K562 (cell line): ENCODE measurements around the gene PDIA5. TPM values are rescaled to one million over a fixed set of nuclear protein-coding genes. Genes with fewer than 3 reads are reported as not detected.

Source experiments
- MEF2A ChIP-seq: IDR thresholded peaks from 2 replicates; pipeline ENCODE4 v1.6.1; 2011; ENCODE audit warnings: low read depth, mild to moderate bottlenecking, low read length, moderate library complexity; ENCODE audit not compliant: control insufficient read depth
- ZNF766 ChIP-seq: fragments of 200-800 bp; sonication (Bioruptor generic); conservative IDR thresholded peaks from 2 replicates; pipeline ENCODE4 v1.6.1; 2016; ENCODE audit warnings: missing genetic modification characterization, missing compliant biosample characterization
- polyA plus RNA-seq, 8 experiments: library from polyadenylated mRNA; depleted of rRNA in 4 of 8; stranded (reverse) in 5 of 8; unstranded in 3 of 8; fragments of >200 nt; fragmentation: Nextera tagmentation in 2 of 8; fragmentation: Illumina TruSeq in 1 of 8; extraction: Ambion mirVana in 2 of 8; extraction: Trizol in 1 of 8; gene quantifications; 2 replicates each; pipeline versions ENCODE4 v1.2.1 to v1.2.3, GENCODE V29; 2011 to 2014; ENCODE audit warnings: inconsistent platforms in 1 of 8, missing spikeins in 1 of 8
- total RNA-seq, 7 experiments: library from RNA; depleted of rRNA in 6 of 7; stranded (reverse); fragments of >200 nt in 6 of 7; fragmentation: Illumina TruSeq in 2 of 7; extraction: Trizol in 2 of 7; gene quantifications; 2 replicates each; pipeline versions ENCODE4 v1.2.1 to v1.2.3, GENCODE V29; 2011 to 2021; ENCODE audit warnings: low replicate concordance in 1 of 7
- TF ChIP-seq, protein P1 (sequence below), 2 experiments: fragments of 450-650 bp in 1 of 2; sonication (generic) in 1 of 2; formaldehyde crosslinking in 1 of 2; IDR thresholded peaks; 2 replicates each; pipeline versions ENCODE4 v1.7.1 to v1.9.0; 2016 to 2022; ENCODE audit warnings: inconsistent platforms in 1 of 2, mild to moderate bottlenecking in 1 of 2, missing genetic modification reagents in 1 of 2

Gene PDIA5
- total and polyA plus RNA-seq, 9 of the 15 experiments (the other 6 are each of a cell fraction or from before 2014, with no cell fraction given) = 3.4 to 31.8 (median 19.6) TPM

DNA sequence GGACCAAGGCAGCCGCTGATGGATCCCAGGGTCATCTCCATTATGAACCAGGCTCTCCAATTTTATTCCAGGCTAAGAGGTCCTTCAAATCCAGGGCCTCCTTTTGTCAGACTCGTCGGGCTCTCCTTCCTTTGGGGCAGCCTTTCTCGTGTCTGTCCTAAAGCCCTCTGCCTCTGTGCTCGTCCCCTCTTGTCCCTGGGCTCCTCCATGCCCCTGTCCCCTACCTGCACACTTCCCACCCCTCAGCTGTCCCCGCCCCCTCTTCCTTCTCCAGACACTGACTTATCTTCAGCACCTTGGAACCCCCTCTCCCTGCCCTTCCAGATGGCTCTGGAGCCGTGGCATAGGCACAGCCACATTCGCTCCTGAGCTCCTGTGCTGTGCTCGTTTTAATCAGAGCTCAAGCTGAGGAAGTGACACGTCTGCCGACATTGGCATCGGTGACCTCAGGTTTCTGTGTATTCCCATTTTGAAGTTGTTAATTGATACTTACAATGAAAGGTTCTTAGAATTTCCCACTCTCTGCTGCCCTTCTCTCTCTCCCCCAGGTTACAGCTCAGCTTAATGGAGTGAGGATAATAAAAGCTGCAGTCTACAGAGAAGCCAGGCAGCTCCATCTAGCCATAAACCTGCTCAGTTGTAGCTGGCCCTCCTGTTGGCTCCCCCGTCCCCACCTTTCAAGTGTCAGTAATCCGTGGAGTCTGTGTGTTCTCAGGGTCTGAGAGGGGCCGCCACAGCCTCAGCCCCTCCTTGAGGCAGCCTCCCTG, 83.8 kb downstream of the PDIA5 start (continued):
- TF ChIP-seq MEF2A (no peak), ZNF766 (CRISPR knock-in tag) (no peak)
- TF ChIP-seq, protein P1, sequence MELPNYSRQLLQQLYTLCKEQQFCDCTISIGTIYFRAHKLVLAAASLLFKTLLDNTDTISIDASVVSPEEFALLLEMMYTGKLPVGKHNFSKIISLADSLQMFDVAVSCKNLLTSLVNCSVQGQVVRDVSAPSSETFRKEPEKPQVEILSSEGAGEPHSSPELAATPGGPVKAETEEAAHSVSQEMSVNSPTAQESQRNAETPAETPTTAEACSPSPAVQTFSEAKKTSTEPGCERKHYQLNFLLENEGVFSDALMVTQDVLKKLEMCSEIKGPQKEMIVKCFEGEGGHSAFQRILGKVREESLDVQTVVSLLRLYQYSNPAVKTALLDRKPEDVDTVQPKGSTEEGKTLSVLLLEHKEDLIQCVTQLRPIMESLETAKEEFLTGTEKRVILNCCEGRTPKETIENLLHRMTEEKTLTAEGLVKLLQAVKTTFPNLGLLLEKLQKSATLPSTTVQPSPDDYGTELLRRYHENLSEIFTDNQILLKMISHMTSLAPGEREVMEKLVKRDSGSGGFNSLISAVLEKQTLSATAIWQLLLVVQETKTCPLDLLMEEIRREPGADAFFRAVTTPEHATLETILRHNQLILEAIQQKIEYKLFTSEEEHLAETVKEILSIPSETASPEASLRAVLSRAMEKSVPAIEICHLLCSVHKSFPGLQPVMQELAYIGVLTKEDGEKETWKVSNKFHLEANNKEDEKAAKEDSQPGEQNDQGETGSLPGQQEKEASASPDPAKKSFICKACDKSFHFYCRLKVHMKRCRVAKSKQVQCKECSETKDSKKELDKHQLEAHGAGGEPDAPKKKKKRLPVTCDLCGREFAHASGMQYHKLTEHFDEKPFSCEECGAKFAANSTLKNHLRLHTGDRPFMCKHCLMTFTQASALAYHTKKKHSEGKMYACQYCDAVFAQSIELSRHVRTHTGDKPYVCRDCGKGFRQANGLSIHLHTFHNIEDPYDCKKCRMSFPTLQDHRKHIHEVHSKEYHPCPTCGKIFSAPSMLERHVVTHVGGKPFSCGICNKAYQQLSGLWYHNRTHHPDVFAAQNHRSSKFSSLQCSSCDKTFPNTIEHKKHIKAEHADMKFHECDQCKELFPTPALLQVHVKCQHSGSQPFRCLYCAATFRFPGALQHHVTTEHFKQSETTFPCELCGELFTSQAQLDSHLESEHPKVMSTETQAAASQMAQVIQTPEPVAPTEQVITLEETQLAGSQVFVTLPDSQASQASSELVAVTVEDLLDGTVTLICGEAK (IDR thresholded peaks at IDR 0.05) = no peak
- TF ChIP-seq, protein P1 (CRISPR knock-in tag; IDR thresholded peaks at IDR 0.05) = no peak
